ENCODE measurements around the gene RASA3. TPM values are rescaled to one million over a fixed set of nuclear protein-coding genes. Genes with fewer than 3 reads are reported as not detected.
A peak's percentile ranks its signal among the peaks of the same experiment; 100 is the strongest.

Gene RASA3
- total and polyA plus RNA-seq, 9 of the 15 experiments (the other 6 are each of a cell fraction or from before 2014, with no cell fraction given): 0.72 to 25.3 (median 14.4) TPM

GRCh38 chr13:114065141-114065925 lies 67.1 kb downstream of the RASA3 start (continued):
- no peak for TF ChIP-seq IRF1 (CRISPR knock-in tag; IDR thresholded peaks at IDR 0.05; ENCODE audit: borderline replicate concordance)
- no peak for TF ChIP-seq CBFB (CRISPR knock-in tag; IDR thresholded peaks at IDR 0.05)
- peak; percentile 73; the same call in 1 of the 2 replicates for TF ChIP-seq PHF21A (IDR thresholded peaks at IDR 0.05; ENCODE audit: borderline replicate concordance, low read depth)
- 0 out of 2 replicates have a peak, but pooled peaks have one; percentile 11 for TF ChIP-seq EGR1 (conservative IDR thresholded peaks at IDR 0.05)
- TF ChIP-seq NFIC (IDR thresholded peaks at IDR 0.05): 0 out of 2 replicates have a peak, but pooled peaks have one; percentile 22
- TF ChIP-seq POLR2H (tag; IDR thresholded peaks at IDR 0.05; ENCODE audit: low read depth): no peak
- peak; percentile 65 for TF ChIP-seq ATF7 (IDR thresholded peaks at IDR 0.05)
- TF ChIP-seq POLR2A (conservative IDR thresholded peaks at IDR 0.05): peak; percentile 65; the same call in 1 of the 2 replicates
- 0 out of 2 replicates have a peak, but pooled peaks have one; percentile 8 for TF ChIP-seq CREM (IDR thresholded peaks at IDR 0.05; ENCODE audit: low read depth)
- peak; percentile 99 for TF ChIP-seq FOSL1 (tag; conservative IDR thresholded peaks at IDR 0.05)
- no peak for TF ChIP-seq GABPB2 (CRISPR knock-in tag; conservative IDR thresholded peaks at IDR 0.05)
- peak; percentile 63 for TF ChIP-seq CCNT2 (IDR thresholded peaks at IDR 0.05; ENCODE audit: borderline replicate concordance, extremely low read depth, insufficient read length, low read depth, low read length)
- no peak for TF ChIP-seq RBM39 (optimal IDR thresholded peaks at IDR 0.05; ENCODE audit: low read depth, low read length)
- TF ChIP-seq MAFF (IDR thresholded peaks at IDR 0.05; ENCODE audit: low read length): peak; percentile 26; the same call in 1 of the 2 replicates
- TF ChIP-seq ILK (tag; IDR thresholded peaks at IDR 0.05; ENCODE audit: borderline replicate concordance, low read depth): no peak
- TF ChIP-seq NR2C2 (CRISPR knock-in tag; IDR thresholded peaks at IDR 0.05): no peak
- TF ChIP-seq NR2C2 (tag; IDR thresholded peaks at IDR 0.05): peak; percentile 68
- TF ChIP-seq RAD51 (IDR thresholded peaks at IDR 0.05; ENCODE audit: borderline replicate concordance, low read depth): peak; percentile 97
- TF ChIP-seq BCOR (IDR thresholded peaks at IDR 0.05): 0 out of 2 replicates have a peak, but pooled peaks have one; percentile 12
- TF ChIP-seq CHCHD3 (CRISPR knock-in tag; IDR thresholded peaks at IDR 0.05): no peak

All from K562 (cell line).